AG08395 (cell line): ENCODE measurements around the gene TRIP12.
"Not testable (repeated sequence)": the region's sequence is repeated elsewhere in the genome, so short reads cannot be mapped to it uniquely, and the experiment has no call there.

Experiments
- DNase-seq: peaks from one replicate; pipeline ENCODE4 v3.0.0; 2012; ENCODE audit warnings: mixed read lengths, low spot score

TRIP12 gene

DNA sequence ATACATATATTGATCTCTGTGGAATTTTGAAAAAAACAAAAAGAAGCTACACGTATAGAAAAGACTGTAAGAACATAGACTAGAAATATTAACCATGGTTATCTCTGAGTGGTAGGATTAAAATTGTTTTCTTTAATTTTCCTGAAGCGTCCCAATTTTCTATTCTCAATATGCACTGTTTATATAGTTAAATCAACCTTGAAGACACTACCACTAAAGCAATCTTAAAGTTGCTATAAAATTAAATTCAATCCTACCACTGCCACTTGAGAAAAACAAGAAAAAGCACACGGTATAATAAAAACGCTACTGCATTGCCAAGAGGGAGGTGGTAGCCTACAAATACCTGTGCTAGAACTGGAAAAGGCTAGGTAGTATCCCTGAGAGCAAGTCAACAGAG, 47.2 kb downstream of the TRIP12 start:
- DNase-seq = no peak

GRCh38 chr2:229873123-229873581, 48.7 kb downstream of the TRIP12 start:
- no peak for DNase-seq

- DNase-seq = no peak
Measured at GRCh38 chr2:229870903-229871656, 50.7 kb downstream of the TRIP12 start.

DNA sequence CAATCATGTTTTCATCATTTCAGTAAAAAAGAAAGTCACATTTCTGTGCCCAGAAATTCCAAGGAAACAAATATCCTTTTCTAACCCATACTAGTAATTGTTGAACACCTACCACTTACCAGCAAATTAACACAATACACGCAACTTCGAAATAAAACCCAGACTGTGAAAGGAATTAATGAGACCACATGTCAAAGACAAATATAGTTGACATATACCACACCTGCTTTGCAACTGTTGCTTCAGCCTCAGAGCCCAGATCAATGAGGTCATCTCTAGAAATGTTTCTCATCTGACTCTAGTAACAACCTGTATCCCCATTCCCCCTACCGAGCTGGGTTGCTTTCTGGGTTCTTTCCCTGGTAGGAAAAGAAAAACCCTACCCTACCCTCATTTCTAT, 52.6 kb downstream of the TRIP12 start:
- no peak for DNase-seq

GRCh38 chr2:229868794-229869193, 53.0 kb downstream of the TRIP12 start:
- DNase-seq = no peak

GRCh38 chr2:229865033-229865432, 56.8 kb downstream of the TRIP12 start:
- DNase-seq = no peak

DNA sequence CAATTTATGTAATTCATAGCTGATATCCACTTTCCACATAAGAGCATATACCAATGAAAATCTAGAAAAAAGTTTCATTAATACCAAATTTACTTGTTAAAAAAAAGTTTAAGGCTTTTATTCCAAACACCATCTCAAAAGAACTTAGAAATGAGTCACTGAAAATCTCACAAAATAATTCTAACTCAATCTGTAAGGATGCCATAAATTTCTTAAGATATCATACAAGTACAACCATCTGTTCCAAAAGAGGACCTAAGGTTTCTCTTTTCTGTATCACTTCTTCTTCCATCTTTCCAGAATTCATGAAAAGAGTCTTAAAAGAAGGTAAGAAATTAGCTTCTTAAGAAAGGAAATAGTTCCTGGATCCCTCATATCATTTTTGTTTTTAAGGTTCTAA, 60.4 kb downstream of the TRIP12 start:
- peak; percentile 12 for DNase-seq

GRCh38 chr2:229860334-229860733, 61.5 kb downstream of the TRIP12 start:
- no peak for DNase-seq

- no peak for DNase-seq
Measured at GRCh38 chr2:229858351-229858750, 63.5 kb downstream of the TRIP12 start.

GRCh38 chr2:229857634-229858033, 64.2 kb downstream of the TRIP12 start:
- DNase-seq = no peak

DNA sequence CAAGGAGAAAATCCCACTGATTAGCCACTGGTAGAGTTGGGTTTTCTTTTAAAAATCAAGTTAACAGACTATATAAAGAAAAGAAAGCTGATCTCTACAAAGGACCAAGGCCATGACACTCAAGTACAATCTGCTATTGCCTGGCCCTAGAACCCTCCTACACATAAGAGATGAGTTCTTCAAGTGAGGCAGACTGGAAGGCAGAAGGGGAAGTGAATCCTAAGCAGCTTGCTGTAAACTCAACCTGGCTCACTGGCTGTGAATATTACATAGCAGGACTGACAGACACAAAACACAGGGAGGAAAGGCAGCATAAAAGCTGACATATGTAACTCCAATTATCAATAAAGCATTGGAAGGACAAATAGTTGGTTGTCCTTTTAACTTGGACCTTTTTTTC, 65.4 kb downstream of the TRIP12 start:
- no peak for DNase-seq

- DNase-seq = no peak
Measured at GRCh38 chr2:229855116-229855515, 66.7 kb downstream of the TRIP12 start.

- peak; percentile 43 for DNase-seq
Measured at GRCh38 chr2:229852565-229852964, 69.2 kb downstream of the TRIP12 start.

GRCh38 chr2:229851870-229852269, 69.9 kb downstream of the TRIP12 start:
- no peak for DNase-seq

GRCh38 chr2:229850355-229851275, 71.2 kb downstream of the TRIP12 start:
- DNase-seq = not testable (repeated sequence)

GRCh38 chr2:229849073-229849472, 72.7 kb downstream of the TRIP12 start:
- no peak for DNase-seq

DNA sequence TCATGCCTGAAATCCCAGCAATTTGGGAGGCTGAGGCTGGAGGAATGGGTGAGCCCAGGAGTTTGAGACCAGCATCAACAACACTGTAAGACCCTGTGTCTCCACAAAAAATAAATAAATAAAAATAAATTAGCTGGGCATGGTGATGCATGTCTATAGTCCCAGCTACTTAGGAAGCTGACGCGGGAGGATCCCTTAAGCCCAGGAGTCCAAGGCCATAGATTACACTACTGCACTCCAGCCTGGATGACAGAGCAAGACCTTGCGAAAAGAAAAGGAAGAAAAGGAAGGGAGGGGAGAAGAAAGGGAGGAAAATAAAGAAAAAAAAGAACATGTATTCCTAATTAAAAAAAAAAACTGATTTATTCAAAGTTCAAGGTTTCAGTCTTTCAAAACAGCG, 78.2 kb downstream of the TRIP12 start:
- no peak for DNase-seq

DNA sequence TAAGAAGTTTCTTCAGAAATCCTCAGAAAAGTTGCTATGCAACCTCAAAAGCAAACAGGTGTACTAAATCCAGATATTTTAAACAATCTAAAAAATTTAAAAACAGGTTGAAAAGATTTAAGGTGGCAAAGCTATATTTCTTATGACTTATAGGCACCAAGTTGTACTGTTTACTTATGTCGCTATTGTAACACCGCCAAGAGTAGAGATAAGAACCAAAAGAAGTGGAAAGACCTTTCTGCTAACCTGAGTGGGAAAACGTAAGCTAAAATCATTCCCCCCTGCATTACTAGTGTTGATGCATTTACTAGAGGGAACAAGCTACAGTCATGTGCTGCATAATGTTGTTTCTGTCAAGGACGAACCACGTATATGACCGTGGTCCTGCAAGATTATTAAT, 83.1 kb downstream of the TRIP12 start:
- DNase-seq = no peak

GRCh38 chr2:229836847-229837246, 85.0 kb downstream of the TRIP12 start:
- DNase-seq = no peak

- DNase-seq = no peak
Measured at GRCh38 chr2:229835596-229836283, 86.1 kb downstream of the TRIP12 start.

DNA sequence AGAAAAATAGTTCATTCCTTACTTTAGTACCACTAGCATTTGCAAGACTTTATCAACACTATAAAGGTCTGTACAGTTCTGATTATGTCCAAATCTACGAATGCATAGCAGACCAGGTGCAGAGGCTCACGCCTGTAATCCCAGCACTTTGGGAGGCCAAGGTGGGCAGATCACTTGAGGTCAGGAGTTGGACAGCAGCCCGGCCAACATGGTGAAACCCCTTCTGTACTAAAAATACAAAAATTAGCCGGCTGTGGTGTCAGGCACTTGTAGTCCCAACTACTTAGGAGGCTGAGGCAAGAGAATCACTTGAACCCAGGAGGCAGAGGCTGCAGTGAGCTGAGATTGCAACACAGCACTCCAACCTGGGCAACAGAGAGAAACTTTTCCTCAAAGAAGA, 87.4 kb downstream of the TRIP12 start:
- DNase-seq = not testable (repeated sequence)

GRCh38 chr2:229832510-229832898, 89.3 kb downstream of the TRIP12 start:
- no peak for DNase-seq
